AG04450 (cell line): ENCODE results near the gene SERTAD2. TPM values are rescaled to one million over a fixed set of nuclear protein-coding genes. Genes with fewer than 3 reads are reported as not detected.

Experiments used
- CTCF ChIA-PET: fragments of 300-600, 350-600 bp; formaldehyde crosslinking; extraction: SDS; loops from one replicate; lab custom pipeline; 2022; ENCODE audit warnings: antibody characterized with exemption, inconsistent platforms; lab: Charles Lee
- POLR2A ChIA-PET: fragments of 350-600 bp; formaldehyde crosslinking; extraction: SDS; loops from one replicate; lab custom pipeline; 2021; ENCODE audit warnings: antibody characterized with exemption, inconsistent platforms; lab: Yijun Ruan, JAX
- DNase-seq: peaks from one replicate; pipeline ENCODE4 v3.0.0-alpha.2; 2011; ENCODE audit warnings: low read depth, low spot score
- H3K27ac ChIP-seq: one replicate; pipeline ENCODE4 v1.5.1; 2012; ENCODE audit warnings: low read depth, low read length, control low read depth
- H3K27me3 ChIP-seq: one replicate; pipeline ENCODE4 v1.6.0; 2012; ENCODE audit warnings: low read length; ENCODE audit not compliant: control insufficient read depth, insufficient read depth
- H3K4me3 ChIP-seq: 2 replicates; pipeline ENCODE4 v1.5.1; 2011; ENCODE audit warnings: mild to moderate bottlenecking, low read depth, low read length, control low read depth
- H3K9me3 ChIP-seq: 2 replicates; pipeline ENCODE4 v1.5.1; 2012; ENCODE audit warnings: low read length; ENCODE audit not compliant: control insufficient read depth, insufficient read depth
- polyA plus RNA-seq: library from polyadenylated mRNA; depleted of rRNA; stranded (reverse); fragments of >200 nt; gene quantifications from 2 replicates; pipeline ENCODE4 v1.2.3, GENCODE V29; 2011
- TF ChIP-seq, protein P1 (sequence below): IDR thresholded peaks from 2 replicates; pipeline ENCODE4 v1.5.1; 2011; ENCODE audit warnings: low read depth, low read length, control low read depth, inconsistent platforms

Gene SERTAD2
- polyA plus RNA-seq, 1 experiment = 10.1 TPM

DNA sequence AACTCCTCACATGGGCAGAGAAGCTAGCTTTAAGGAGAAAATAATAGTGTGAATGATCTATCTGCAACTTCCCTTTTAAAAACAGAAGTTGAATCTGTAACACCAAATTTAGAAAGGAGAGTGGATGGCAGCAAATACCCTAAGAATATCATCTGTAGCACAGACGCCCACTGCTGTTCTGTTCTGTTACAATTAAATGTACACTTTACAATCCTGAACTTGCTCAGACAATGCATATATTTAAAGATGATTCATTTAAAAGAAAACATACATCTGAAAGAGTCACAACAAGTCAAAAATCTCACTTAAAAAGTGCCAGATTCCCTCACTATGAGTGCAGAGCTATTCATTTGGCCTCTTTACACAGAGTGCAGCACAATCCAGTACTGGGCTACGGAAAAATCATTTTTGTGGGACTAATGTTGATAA, 8.0 kb upstream of the SERTAD2 start:
- Histone ChIP-seq H3K9me3 (no peaks in the 10 kb centered on the region), H3K27ac (no peak overlapping the region), H3K27me3 (no peaks in the 10 kb centered on the region), H3K4me3 (no peak overlapping the region)
- TF ChIP-seq, protein P1, sequence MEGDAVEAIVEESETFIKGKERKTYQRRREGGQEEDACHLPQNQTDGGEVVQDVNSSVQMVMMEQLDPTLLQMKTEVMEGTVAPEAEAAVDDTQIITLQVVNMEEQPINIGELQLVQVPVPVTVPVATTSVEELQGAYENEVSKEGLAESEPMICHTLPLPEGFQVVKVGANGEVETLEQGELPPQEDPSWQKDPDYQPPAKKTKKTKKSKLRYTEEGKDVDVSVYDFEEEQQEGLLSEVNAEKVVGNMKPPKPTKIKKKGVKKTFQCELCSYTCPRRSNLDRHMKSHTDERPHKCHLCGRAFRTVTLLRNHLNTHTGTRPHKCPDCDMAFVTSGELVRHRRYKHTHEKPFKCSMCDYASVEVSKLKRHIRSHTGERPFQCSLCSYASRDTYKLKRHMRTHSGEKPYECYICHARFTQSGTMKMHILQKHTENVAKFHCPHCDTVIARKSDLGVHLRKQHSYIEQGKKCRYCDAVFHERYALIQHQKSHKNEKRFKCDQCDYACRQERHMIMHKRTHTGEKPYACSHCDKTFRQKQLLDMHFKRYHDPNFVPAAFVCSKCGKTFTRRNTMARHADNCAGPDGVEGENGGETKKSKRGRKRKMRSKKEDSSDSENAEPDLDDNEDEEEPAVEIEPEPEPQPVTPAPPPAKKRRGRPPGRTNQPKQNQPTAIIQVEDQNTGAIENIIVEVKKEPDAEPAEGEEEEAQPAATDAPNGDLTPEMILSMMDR = no peak
- CTCF ChIA-PET = interaction anchor here (0.7 to 4.2 kb wide), 3 partner anchors 15 to 76 kb away, joined by 3 to 25 read pairs (median 3); no protein-coding TSS in a partner anchor
- POLR2A ChIA-PET = interaction anchor here (1.3 kb wide), 1 partner anchor 8 kb away, joined by 5 read pairs; the partner anchor contains the start of gene SERTAD2
- DNase-seq = no peak

DNA sequence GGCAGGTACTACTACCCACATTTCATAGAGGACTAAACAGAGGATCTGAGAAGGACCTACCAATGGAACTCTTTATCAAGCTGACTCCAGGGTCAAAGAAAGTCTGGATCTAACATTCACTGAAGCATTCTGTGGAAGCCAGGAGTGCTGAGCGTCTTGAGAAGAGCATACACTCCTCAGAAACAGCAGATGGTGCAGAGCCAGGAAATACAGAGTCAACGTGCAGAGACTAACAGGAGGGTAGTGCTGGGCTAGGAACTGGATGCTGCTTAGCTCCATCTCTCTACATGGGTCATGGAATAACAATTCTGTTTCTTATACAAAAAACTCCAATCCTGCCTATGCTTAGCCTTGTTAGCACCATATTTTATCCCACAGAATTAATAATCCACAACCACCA, 5.5 kb upstream of the SERTAD2 start:
- no peak overlapping the region for H3K4me3 ChIP-seq
- no peaks in the 10 kb centered on the region for H3K9me3 ChIP-seq
- H3K27me3 ChIP-seq = no peaks in the 10 kb centered on the region
- CTCF ChIA-PET = interaction anchor here (0.7 kb wide), 1 partner anchor 8 kb away, joined by 3 read pairs; no protein-coding TSS in a partner anchor
- no peak overlapping the region for H3K27ac ChIP-seq
- TF ChIP-seq, protein P1 = no peak
- POLR2A ChIA-PET = interaction anchor here (0.6 kb wide), 1 partner anchor 53 kb away, joined by 3 read pairs; no protein-coding TSS in a partner anchor
- no peak for DNase-seq

DNA sequence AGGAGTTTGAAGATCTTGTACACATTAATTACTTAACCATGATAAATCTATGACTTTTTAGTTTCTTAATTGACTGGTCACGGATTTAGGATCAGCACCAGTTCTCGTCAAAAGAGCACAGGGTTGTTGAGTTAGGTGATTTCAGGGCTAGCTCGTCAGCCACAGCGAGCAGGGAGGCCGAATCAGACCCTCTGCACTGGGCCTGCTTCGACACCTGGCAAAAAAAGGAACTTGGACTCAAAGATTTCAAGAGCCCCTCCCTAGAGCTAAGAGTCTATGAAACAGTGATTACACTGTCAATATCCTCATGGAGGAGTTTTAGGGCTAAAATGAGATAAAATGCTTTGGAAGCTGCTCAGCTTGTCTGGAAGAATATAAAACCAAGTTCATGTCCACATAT, 4.6 kb upstream of the SERTAD2 start:
- Histone ChIP-seq H3K27me3 (no peaks in the 10 kb centered on the region), H3K9me3 (no peaks in the 10 kb centered on the region; the same call in 1 of the 2 replicates), H3K27ac (no peak overlapping the region), H3K4me3 (no peak overlapping the region)
- ChIA-PET CTCF (interaction anchor here (0.5 to 0.8 kb wide), 2 partner anchors 12 to 328 kb away, joined by 3 read pairs; no protein-coding TSS in a partner anchor), POLR2A (no interaction called here)
- no peak for DNase-seq
- TF ChIP-seq, protein P1 = no peak

DNA sequence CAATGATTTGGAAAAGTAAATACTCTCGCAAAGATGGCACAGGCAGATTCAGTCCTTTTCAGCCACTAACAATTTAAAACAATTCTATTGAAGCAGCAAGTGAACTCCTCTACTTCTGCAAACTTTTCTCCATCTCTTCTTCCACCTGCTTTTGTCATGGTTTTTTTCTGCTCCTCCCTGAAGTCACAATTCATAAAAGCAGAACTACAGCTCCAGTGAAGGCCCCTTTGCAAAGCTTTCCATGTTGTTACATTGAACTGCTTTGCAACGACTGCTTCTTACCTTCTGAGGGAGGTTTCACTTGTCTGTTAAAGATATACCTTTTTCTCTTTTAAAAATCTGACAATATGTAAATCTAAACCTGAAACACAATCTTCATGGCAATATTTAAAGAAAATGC, 3.7 kb upstream of the SERTAD2 start:
- H3K27me3 ChIP-seq = no peaks in the 10 kb centered on the region
- POLR2A ChIA-PET = no interaction called here
- DNase-seq = no peak
- TF ChIP-seq, protein P1 = no peak
- CTCF ChIA-PET = interaction anchor here (0.6 kb wide), 1 partner anchor 11 kb away, joined by 3 read pairs; no protein-coding TSS in a partner anchor
- no peaks in the 10 kb centered on the region; the same call in 1 of the 2 replicates for H3K9me3 ChIP-seq
- no peak overlapping the region for H3K27ac ChIP-seq
- no peak overlapping the region for H3K4me3 ChIP-seq

DNA sequence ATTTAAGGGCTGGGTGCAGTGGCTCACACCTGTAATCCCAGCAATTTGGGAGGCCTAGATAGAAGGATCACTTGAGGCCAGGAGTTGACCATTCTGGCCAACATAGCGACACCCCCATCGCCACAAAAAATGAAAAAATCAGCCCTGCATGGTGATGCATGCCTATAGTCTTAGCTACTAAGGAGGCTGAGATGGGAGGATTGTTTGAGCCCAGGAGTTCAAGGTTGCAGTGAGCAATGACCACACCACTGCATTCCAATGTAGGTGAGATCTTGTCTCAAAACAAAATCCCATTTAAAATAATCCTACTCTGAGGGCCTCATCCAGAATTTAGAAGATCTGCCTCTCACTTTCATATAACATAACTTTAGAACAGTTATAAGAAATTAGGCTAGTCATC, 2.7 kb upstream of the SERTAD2 start:
- POLR2A ChIA-PET = no interaction called here
- H3K9me3 ChIP-seq = no peaks in the 10 kb centered on the region; the same call in 1 of the 2 replicates
- no peaks in the 10 kb centered on the region for H3K27me3 ChIP-seq
- TF ChIP-seq, protein P1 = no peak
- CTCF ChIA-PET = interaction anchor here (1.1 to 6.4 kb wide), 3 partner anchors 7 to 211 kb away, joined by 4 to 43 read pairs (median 29); no protein-coding TSS in a partner anchor
- H3K27ac ChIP-seq = no peak overlapping the region
- no peak overlapping the region for H3K4me3 ChIP-seq
- DNase-seq = no peak
